ES-I3 (cell line): ENCODE data around the gene C5orf63.
"Not testable (repeated sequence)": the region's sequence is repeated elsewhere in the genome, so short reads cannot be mapped to it uniquely, and the experiment has no call there.

Experiments used
- H3K36me3 ChIP-seq: 2 replicates; pipeline ENCODE4 v1.6.1; 2013; ENCODE audit warnings: mild to moderate bottlenecking, low read length, control low read depth, moderate library complexity; ENCODE audit not compliant: insufficient read depth
- H3K4me1 ChIP-seq: 2 replicates; pipeline ENCODE4 v1.6.1; 2013; ENCODE audit warnings: mild to moderate bottlenecking, control low read depth, low read length; ENCODE audit not compliant: insufficient read depth
- H3K9ac ChIP-seq: 2 replicates; pipeline ENCODE4 v1.6.1; 2013; ENCODE audit warnings: low read depth, mild to moderate bottlenecking, low read length, moderate library complexity
- H3K9me3 ChIP-seq: 2 replicates; pipeline ENCODE4 v1.6.1; 2013; ENCODE audit warnings: mild to moderate bottlenecking, low read length, moderate library complexity; ENCODE audit not compliant: control insufficient read depth, insufficient read depth

The C5orf63 gene

DNA sequence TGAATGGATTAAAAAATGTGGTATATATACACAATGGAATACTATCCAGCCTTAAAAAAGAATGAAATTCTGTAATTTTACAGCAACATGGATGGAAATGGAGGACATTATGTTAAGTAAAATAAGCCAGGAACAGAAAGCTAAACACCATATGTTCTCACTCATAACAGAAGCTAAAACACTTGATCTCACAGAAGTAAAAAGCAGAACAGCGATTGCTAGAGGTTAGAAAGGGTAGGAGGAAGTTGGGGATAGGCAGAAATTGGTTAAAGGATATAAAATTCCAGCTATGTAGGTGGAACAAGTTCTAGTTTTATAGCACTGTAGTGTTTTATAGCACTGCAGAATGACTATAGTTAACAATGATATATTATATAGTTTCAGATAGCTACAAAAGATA, 58.7 kb downstream of the C5orf63 start:
- Histone ChIP-seq H3K9ac (no peak overlapping the region), H3K4me1 (no peaks in the 10 kb centered on the region), H3K9me3 (no peaks in the 10 kb centered on the region), H3K36me3 (no peaks in the 10 kb centered on the region)

DNA sequence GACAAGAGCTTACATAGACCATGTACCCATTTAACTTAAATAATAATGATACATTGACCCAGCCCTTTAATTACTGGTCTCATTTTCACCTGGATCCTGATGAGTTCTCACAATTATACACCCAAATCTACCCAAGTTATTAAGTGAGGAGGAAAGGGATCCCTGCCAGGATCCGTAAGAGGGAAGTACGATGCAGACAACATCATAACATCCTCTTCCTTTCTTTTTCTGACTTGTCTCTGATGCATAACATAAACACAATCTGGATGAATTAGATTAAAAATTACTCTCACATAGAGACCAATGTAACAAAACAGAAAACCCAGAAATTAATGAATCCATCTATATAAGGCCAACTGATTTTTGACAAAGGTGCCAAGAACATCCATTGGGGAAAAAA, 59.9 kb downstream of the C5orf63 start:
- H3K36me3 ChIP-seq: no peaks in the 10 kb centered on the region
- H3K9ac ChIP-seq: no peak overlapping the region

DNA sequence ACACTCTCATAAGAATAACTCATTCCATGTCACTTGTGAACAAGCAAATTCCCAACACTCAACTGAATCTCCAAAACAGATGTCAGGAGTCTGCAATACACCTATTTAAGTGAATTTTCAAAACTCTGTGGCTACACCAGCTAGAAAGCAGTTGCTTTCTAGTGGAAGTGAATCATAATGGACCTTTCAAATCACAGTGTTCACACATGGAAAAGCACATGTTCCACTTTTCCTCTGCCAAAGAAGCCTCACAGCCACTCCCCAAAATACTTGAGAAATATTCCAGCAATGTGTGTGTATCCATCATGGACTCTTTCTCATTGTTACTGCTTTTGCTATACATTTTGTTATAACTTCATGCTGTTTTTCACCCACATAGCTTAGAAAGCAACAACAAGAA, 60.4 kb downstream of the C5orf63 start:
- Histone ChIP-seq H3K4me1 (no peaks in the 10 kb centered on the region), H3K9ac (no peak overlapping the region), H3K9me3 (no peaks in the 10 kb centered on the region), H3K36me3 (no peaks in the 10 kb centered on the region)

More for the DNA sequence above, 59.9 kb downstream of the C5orf63 start:
- H3K4me1 ChIP-seq: no peaks in the 10 kb centered on the region
- no peaks in the 10 kb centered on the region for H3K9me3 ChIP-seq

DNA sequence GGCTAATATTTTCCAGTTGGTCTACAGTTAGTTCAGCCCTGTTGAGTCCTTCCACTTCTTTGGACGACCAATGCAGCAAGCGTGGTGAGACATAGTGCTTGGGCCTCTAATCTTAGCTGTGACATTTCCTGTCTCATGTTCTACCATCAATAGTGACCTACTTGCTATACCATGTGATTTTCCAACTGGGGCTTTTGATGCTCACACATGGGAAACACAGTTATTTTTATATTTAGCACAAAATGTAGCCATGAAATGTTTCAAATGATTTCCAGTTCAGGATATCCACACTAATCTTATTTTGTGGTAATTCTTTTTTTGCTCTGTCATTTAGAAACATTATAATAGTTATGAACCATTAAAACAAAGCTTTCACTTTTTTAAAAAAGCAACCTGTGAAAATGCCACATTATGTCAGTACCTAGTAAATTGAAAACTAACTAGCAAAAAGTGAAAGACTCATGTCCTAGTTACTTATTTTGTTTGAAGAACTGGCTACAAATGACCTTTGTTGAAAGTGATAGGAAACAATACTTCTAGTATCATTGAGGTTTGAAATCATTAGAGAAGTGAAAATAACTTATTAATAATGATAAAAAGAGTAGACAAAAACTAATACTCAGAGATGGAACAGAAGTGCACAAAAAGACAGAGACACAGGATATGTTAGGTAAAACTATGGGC, 61.2 kb downstream of the C5orf63 start:
- Histone ChIP-seq H3K36me3 (no peaks in the 10 kb centered on the region), H3K4me1 (no peaks in the 10 kb centered on the region), H3K9ac (no peak overlapping the region), H3K9me3 (no peaks in the 10 kb centered on the region)

DNA sequence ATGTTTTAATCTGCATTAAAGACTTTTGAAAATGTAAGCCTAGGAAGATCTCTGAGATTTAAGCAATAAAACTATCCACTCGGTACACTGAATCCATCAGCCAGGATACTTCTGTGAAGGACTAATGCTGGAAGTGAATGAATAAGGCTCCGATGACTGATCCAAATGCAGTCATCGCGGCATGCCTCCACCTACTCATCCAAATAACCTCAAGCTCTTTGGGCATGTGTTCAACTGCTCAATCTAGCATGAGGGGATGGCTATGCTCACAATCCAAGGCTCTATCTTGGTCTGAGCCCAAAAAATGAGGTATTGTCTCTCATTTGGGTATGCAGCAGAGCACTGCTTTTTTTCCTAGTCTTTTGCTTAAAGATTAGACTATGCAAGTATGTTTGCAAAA, 62.1 kb downstream of the C5orf63 start:
- H3K4me1 ChIP-seq: no peaks in the 10 kb centered on the region
- no peaks in the 10 kb centered on the region for H3K9me3 ChIP-seq
- no peak overlapping the region for H3K9ac ChIP-seq
- no peaks in the 10 kb centered on the region for H3K36me3 ChIP-seq

DNA sequence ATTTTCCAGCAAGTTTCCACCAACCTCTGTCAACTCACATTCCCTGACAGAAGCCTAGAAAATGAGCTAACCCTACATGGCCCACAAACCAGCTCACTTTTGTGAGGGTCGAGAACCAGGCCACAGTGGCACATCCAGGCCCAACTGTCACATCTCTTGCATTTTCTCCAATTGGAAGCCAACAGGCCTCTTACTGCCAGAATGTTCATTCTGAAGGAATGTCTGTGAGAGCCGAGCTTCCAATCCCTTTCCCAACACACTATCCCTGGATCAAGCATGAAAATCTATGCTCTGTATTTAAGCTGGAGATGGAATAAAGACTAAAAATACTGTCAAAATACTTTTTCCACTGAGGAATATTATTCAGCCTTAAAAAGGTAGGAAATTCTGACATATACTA, 62.9 kb downstream of the C5orf63 start:
- Histone ChIP-seq H3K4me1 (no peaks in the 10 kb centered on the region), H3K9me3 (no peaks in the 10 kb centered on the region), H3K9ac (no peak overlapping the region), H3K36me3 (no peaks in the 10 kb centered on the region)

DNA sequence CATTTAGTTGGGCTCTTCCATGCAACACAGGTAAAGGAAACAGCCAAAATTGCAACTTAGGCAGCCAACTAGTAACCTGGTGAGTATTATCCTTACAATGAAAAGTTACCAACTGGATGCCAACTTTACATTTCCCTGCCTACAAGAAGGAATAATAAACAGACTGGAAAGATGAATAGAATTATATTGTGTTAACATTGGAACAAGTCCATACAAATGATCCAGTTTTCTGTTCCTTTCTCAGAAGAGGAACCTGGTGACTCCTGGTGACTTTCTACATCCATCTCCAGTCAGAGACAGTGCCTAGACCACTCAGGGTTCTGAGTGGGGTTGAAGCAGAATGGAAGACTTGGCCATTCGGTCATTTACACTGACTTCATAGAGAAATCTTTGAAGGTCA, 63.5 kb downstream of the C5orf63 start:
- H3K4me1 ChIP-seq: no peaks in the 10 kb centered on the region
- H3K9me3 ChIP-seq: no peaks in the 10 kb centered on the region
- no peak overlapping the region for H3K9ac ChIP-seq
- no peaks in the 10 kb centered on the region for H3K36me3 ChIP-seq

DNA sequence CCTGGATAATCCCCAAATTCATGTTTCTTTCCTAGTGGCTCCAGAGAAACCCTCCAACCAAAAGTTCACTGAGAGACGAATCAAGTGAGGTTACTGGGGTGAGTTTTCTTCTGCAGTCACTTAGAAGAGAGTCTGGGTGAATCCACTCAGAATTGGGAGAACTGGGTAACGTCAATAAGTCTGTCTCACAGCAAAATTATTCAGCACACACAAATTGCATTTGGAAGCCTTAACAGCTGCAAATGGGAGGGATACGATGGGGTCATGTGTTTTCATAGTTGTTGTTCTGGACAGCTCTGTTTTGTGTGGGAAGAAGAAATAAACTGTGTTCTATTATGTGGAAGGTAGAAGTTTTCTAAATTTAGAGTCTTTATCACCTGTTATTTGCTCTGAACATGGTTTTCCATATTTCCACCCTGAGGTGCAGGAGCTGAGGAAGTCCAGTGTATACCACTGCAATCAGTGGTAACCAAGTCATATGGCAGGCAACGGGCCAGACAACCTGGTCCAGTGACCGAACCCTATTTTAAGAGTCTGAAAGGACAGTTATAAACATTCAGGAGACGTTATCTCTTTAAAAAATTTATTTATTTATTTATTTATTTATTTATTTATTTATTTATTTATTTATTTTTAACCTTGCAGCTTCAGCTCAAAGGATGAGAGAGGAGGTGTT, 64.9 kb downstream of the C5orf63 start:
- Histone ChIP-seq H3K36me3 (no peaks in the 10 kb centered on the region), H3K9me3 (no peaks in the 10 kb centered on the region), H3K4me1 (no peaks in the 10 kb centered on the region), H3K9ac (no peak overlapping the region)

DNA sequence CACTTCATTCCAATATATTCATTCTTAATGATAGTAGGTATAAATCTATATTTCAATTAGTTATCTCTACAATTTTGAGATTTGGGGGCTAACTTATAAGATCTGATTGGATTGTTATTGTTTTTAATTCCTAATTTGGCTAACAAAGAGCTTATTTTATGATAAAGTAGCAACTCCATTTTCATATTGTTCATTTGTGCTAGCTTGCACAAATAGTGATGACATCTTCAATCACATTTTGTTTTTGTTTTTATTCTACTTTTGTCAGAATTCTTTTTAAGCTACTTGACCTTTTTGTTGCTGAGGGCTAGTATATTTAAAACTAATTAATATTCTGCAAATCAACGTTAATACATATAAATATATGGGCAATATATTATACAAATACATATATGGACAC, 65.8 kb downstream of the C5orf63 start:
- no peaks in the 10 kb centered on the region for H3K9me3 ChIP-seq
- no peaks in the 10 kb centered on the region for H3K36me3 ChIP-seq
- peaks cover 2% of the 10 kb centered on the region; the same call in 1 of the 2 replicates for H3K4me1 ChIP-seq
- no peak overlapping the region for H3K9ac ChIP-seq

DNA sequence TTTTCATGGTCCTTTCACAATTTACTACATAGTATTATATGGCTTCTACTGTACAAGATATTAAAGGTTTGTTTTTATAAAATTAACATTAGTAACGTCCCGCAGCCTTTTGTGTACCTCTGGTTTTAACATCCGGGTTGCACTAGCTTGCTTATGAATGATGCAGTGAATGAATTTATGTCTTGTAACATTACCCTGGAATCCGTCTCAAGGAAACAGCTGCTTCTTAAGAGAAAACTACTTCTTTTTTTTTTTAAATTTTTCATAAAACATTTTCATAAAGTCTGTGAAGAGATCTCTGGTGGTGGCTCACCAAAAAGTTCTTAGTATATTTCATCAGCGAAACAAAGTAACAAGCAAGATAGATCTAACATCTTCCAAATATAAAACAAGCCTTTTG, 66.6 kb downstream of the C5orf63 start:
- Histone ChIP-seq H3K9me3 (no peaks in the 10 kb centered on the region), H3K4me1 (peaks cover 5% of the 10 kb centered on the region; the same call in 1 of the 2 replicates), H3K36me3 (no peaks in the 10 kb centered on the region), H3K9ac (no peak overlapping the region)

DNA sequence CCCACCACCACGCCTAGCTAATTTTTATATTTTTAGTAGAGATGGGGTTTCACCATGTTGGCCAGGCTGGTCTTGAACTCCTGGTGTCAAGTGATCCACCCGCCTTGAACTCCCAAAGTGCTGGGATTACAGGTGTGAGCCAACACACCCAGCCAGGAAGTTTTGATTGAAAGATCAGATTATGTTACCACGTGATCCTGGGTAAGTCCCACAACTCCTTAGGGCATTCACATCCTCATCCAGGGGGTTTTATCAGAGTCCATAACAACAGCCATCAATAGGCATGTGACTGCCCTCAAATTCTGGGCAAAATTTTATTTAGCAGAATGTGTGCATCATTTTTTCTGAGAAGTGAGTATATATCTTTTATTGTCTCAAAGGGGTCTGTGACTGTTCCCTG, 68.0 kb downstream of the C5orf63 start:
- not testable (repeated sequence) for H3K9me3 ChIP-seq, H3K36me3 ChIP-seq, H3K9ac ChIP-seq, H3K4me1 ChIP-seq

DNA sequence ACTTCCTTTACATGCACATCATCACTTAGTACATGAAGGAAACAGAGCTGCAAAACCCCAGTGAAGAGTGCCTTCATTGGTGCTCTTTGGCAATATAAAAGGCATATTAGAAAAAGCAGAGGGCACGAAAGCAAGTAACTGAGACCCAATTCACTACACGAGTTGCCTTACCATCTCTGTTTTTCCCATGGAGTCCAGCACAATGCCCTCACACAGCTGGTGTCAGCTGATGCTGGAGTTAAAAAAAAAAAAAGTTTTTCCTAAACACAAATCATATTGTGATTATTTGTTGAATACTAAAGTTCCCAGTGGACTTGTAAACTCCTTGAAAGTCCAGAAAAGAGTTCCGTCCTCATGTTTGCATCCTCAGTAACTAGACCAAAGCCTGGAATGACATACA, 68.6 kb downstream of the C5orf63 start:
- Histone ChIP-seq H3K9me3 (no peaks in the 10 kb centered on the region), H3K9ac (no peak overlapping the region), H3K4me1 (peaks cover 5% of the 10 kb centered on the region; the same call in 1 of the 2 replicates), H3K36me3 (no peaks in the 10 kb centered on the region)

DNA sequence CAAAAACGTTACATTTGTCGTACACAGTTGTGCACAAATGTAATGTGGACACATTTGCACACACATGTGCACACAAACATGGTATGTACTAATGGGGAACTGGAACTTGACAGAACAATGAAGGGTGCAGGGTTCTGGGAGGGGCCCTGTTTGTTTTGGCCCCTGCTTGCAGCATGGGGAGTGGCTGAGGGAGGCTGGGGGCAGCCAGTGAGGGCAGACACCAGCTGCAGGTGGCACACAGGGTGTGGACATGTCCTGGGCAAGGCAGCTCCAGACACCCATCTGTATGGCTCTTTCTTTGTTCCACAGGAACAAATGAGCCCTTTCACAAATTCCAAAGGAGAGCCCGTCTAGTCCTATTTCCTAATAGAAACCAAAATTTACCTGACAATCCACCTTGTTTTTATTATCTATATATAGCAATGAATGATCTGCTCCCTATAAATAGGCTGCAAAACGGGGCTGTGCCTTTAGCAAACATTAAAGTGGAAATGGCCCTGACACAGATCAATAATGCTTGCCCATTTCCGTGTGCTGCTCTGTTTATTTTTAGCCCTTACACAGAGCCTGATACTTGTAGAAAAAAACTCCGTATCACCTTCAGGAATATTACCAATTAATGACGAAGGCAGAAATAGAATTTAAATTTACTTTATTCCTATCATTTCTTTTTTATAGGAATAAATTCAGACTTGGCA, 69.4 kb downstream of the C5orf63 start:
- no peak overlapping the region for H3K9ac ChIP-seq
- H3K9me3 ChIP-seq: no peaks in the 10 kb centered on the region
- H3K36me3 ChIP-seq: no peaks in the 10 kb centered on the region
- H3K4me1 ChIP-seq: peaks cover 5% of the 10 kb centered on the region; the same call in 1 of the 2 replicates

DNA sequence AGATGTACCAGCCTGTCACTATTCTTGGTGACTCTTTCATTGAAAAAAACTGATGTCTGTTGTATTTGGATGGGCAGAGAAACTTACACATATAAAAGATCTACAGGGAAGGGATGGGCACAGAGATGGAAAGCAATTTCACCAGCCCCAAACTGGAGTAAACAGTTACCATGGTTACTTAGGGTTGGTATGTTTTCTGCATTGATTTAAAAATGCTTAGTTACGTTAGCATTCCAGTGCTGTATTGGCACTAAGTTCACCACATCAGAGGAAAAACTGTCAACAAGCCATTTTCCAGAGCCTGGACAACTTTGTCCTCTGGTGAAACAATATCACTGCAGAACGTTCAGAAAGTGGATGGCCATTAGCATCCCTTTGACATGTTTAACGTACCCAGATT, 70.9 kb downstream of the C5orf63 start:
- no peaks in the 10 kb centered on the region for H3K9me3 ChIP-seq
- H3K36me3 ChIP-seq: no peaks in the 10 kb centered on the region
- peaks cover 5% of the 10 kb centered on the region; the same call in 1 of the 2 replicates for H3K4me1 ChIP-seq
- no peak overlapping the region for H3K9ac ChIP-seq
